GM19099 (cell line): Measurements from ENCODE around the gene CHSY1.

ENCODE experiments used
- POLR2A ChIP-seq: IDR thresholded peaks from 3 replicates; pipeline ENCODE4 v1.6.1; 2011; ENCODE audit warnings: low read depth; ENCODE audit not compliant: insufficient read length; ENCODE audit errors: extremely low read depth

The CHSY1 gene

DNA sequence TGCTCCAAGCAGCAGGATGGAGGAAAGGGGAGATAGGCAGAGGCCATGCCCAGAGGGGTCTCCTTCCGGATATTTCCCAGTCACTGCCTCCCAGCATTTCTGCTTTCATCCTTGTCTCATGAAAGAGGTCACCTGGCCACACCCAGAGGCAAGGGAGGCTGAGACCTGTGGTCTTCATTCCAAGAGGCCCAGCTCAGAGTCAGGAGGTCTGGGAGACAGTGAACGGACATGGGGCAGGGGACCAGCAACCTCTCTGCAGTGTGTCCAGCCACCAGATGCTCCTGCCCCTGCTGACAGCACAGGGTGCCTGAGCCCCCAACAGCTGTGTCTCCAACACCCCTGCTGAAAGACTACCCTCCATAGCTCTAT, 111.2 kb downstream of the CHSY1 start:
- TF ChIP-seq POLR2A, result no peak

DNA sequence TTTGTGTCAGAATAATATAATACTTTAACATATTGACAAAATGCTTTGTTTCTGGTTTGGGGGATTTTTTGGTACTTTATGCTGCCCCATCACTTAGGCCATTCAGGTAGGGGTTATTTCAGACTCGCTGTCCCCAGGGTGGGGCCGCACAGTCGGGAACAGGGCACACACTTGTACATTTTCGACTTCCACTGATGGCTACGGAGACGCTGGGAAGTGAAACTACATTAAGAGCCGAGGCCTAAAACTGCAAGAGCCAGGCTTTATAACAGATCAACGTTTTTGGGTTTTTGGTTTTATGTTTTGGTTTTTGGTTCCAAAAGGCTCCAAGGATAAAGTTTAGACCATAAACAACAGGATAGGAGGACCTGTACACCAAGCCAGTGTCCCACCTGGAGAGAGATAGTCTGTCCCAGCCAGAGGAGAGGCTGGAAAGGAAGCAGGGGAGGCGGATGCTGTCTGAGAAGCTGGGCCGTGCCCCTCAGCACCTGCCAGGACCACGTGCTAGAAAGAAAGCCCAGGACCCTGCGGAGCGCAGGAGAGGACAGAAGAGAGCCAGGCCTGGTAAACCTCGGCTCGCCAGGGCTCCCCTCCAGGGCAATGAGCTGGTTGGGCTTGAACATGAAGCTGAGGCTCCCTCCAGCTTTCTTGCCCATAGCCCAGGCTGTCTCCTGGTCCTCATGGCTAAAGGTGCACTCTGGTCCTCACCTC, 111.7 kb downstream of the CHSY1 start:
- TF ChIP-seq POLR2A, result no peak

DNA sequence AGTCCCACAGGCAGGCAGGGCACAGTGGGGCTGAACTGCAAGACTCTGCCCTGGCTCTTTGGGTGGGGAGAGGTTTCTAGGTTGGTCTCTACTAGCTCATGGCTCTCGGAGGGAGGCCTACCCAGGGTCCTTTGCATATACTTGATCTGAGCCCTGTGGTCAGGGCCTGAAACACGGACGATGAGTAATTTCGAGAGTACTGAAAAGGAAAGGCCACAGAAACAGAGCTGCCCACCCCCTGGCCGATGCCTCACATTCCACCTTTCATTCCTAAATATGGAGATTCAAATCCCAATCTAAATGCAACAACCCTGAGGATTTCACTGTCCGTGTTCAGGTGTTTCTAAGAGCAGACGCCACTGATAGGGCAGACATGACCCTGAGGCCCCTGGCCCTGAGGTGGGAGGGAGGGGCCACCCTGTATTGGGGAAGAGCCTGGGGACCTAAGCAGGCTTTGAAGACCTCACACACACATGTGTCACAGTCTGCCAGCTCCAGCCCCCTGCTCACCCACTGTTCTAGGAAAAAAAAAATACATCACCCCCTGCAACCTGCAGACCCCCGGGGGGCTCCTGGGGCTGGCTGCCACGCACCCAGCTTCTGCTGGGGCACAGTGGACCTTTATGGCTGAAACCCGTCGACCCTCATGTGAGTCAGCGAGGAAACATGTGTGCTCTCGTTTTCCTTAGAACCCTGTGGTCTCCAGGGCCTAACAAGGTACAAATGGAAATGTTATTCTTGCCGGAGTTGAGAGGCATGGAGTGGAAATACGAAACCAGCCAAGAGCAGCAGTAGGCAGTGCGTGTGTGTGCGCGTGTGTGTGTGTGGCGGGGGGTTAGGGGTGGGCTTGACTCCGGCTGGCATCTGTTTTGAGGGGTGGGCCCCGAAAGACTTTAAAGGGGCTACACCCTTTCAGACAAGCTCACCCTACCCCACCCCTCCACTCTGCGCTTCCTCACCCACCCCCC, 112.7 kb downstream of the CHSY1 start:
- TF ChIP-seq POLR2A, result no peak

DNA sequence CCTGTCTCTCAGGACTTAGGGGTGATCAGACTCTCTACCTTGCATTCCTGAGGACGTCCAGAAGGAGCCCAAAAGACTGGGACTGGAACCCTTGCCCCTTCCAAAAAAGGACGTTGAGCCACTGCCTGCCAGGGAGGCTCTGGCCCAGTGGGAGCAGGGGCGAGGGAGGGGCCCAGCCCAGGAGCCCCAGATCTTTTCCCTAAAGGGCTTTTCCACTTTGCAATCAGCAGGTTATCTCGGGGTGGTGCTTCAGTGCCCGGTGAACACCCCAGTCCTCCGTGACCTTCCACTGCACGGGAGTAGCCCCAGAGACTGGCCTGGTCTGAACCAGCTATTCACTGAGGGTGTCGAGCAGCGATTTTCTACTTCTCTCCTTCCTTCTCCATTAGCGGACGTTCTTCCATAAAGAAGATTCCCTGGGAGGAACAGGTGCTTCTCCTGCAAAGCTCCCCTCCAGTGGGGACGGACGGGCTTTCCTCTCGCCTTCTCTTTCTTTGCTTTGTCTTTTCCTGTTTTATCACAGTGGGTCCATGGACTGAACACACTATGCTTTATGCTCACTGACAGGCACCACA, 113.7 kb downstream of the CHSY1 start:
- TF ChIP-seq POLR2A, result no peak

DNA sequence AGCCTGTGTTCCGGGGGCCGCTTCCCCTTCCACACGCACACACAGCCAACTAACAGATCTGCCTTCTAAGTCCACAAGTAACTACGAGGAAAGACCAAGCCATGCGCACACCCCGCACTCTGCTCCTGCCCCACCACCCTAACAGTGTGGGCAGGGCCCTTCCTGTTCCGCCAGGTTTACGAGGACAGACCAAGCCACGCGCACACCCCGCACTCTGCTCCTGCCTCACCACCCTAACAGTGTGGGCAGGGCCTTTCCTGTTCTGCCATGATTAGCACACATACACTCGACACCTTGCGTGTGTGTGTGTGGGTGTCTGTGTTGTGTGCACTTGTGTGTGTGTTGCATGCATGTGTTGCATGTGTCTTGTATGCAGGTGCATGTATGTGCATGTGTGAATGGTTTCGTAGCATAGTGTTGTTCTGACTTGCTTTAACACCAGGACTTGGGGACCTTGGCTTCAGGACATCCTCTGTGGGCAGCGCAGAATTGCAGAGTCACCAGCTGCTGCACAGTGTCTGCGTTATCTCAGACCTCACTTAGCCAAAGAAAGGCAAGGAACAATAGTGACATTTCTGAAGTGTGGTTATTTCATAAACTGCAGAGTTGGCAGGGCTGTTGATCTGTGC, 114.4 kb downstream of the CHSY1 start:
- TF ChIP-seq POLR2A, result no peak

DNA sequence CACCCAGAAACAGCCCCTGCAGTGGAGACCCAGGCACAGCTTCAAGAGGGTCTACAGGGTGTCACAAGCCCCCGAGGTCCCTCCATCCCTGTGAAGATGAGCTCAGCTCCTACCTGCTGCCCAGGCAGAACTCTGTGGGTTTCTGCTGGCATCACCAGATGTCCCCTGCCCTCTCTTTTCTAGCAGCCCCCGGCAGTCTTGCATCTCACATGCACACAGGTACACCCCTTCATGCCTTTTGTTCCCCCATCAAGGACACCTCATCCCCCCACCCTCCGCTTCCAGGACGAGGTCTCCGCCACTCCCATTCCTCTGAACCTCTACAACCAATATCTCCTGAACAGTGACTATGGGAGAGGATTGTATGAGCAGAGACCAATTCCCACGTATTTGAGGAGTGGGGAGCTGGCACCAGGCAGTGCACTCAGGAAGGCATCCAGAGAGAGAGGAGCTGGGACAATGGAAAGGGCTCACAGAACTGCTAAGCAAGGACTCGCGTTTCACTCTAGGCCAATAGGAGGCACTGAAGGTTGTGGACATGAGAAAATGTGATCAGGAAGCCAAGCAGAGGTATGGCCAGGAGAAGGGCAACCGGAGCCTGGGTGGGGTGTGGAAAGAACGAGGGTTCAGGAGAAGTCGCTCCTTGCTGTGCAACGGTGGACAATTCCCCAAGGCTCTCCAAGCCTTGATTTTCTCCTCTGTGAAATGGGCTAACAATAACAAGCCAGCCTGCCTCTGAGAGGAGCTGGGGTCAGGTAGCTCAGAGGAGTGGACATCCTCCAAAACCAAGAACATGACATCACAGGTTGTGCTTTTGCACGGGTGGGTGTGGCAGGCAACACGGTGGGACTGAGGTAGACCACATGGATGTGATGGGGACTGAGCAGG, 115.2 kb downstream of the CHSY1 start:
- no peak for TF ChIP-seq POLR2A

DNA sequence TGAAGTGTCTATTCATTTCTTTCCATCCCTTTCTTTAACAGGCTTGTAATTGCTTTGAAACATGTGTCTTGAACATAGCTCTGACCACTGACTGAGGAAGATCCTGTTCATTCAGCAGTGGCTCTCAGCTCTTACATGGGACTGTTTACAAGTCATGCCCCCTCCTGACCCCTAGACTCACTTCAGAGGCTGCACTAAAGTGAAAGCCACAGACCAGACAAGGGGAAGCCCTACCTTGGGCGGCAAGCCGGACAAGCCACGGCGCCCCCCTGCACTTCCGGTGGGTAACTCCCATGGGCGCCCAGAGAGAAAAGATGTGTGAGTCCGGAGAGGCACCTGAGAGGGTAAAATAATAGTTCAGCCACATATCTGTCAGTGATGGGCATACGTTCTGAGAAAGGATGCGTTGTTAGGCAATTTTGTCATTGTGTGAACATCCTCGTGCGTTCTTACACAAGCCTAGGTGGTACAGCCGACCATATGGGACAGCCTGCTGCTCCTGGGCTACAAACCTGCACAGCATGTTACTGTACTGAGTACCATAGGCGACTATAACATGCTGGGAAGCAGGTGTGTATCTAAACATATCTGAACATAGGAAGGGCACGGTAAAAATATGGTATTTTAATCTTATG, 116.2 kb downstream of the CHSY1 start:
- no peak for TF ChIP-seq POLR2A

DNA sequence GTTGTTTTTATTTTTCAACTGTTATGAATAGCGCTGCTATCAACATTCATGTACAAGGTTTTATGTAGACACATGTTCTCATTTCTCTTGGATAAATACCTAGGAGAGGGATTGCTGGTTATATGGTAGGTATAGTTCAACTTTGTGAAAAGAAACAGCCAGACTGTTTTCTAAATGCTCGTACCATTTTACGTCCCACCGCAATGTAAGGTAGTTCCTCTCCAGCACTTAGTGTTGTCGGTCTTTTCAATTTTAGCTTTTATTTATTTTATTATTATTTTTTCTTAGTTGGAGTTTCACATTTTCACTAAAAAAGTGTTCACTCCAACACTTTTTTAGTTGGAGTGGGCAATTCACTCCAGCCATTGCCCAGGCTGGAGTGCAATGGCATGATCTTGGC, 117.1 kb downstream of the CHSY1 start:
- no peak for TF ChIP-seq POLR2A

DNA sequence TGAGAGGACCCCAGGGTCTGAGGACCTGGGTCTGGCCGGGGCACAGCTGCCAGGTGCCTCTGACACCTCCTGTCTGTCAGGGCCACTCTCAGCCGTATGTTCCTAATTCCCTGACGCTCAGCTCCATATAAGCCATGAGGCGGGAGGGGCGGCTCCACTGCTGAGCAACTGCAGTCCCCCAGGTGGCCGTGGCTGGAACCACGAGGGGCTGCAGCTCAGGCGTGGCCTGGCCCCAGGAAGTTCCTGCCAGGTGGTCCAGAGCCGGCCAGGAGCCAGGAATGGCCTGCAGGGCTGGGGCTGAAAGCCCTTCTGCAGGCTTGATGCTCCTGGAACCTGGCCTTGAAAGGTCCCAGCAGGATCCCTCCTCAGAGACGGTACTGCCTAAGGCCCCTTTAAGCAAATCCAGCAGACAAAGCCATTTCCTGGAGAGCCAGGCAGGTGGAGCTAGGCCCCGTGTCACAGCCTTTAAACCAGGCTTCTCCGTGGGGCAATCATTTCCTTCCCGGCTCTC, 118.0 kb downstream of the CHSY1 start:
- no peak for TF ChIP-seq POLR2A

DNA sequence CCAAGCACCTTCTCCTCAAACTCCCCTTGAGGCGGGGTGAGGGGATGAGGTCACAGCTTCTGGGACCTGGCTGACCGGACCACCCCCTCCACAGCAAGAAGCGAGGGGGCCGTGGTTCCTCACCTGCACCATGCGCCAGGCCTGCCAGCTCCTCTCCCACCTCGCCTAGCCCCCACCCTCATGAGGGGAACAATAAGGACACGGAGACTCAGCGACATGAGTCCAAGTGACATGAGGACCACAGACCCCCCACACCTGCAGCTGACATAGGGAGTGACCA, 118.7 kb downstream of the CHSY1 start:
- TF ChIP-seq POLR2A, result no peak

DNA sequence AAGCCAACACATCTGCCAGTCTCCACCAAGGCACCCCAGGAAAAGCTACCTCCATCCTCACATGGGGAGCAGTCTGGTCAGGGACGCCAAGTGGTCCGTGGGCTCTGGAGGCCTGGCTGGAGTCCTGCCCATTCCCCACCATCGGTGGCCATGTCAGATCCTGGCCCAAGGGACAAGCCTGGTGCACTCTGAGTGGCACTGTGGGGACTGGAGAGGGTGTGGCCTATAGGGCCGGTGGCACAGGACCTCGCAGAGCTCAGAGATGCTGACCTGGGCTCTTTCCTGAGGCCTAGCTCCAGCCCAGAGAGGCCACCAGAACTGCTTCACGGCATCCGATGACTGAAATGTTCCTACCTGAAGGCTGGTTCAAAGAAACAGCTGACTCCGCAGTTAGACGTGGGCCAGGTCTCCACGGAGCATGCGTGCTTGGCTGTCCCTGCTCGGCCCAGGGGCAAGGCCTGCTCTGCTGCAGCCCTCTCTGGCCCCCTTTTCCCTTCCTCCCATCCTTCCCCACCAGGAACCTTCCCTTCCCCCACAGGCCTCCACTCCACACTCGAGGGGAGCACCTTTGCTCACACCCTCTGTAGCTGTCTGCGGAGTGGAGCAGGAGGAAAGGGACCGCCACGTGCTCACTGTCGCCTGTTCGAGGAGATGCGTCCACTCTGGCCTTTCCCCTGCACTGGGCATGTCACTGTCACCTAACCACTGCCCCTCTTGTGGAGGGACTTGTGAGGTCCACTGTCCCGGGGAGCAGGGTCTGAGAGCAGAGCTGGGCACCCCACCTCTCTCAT, 119.3 kb downstream of the CHSY1 start:
- no peak for TF ChIP-seq POLR2A

DNA sequence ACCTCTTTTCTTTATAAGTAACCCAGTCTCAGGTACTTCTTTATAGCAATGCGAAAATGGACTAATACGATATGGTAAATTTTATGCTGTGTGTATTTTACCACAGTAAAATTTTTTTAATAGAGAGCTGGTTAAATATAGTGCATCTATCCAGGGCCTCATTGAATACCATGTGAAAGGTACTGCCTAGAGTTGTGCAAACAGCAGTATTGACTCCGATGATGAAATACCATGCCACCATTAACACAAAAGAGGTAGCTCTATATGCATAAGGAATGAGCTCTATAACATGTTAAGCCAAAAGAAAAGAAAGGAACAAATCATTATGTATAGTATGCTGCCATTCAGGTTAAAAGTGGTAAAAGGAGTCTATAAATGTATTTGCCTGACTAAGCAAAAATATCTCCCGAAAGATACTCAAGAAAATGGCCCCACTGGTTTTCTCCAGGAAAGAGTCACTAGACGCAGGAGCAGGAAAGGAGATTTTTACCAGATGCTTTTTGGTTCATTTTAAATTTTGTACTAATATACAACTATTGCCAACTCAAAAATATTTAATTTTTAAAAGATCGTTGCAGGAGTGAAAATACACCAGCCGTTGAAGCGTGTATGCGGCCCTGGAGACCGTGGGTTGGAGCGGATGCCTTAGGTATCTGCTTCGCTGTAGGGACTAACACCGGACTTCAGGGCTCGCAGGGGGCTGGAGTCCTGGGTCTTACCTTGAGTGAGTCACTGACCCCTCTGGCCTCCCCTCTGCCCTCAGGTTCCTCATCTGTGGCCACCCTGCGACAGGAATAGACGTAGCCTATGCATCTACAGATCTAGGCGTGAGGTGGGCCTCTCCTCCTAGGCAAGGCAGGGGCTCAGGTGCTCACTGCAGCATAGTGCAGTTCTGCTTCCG, 120.1 kb downstream of the CHSY1 start:
- no peak for TF ChIP-seq POLR2A
